Stomach (tissue), 9 donors: Measurements from ENCODE around the gene RANBP3. TPM values are rescaled to one million over a fixed set of nuclear protein-coding genes. Genes with fewer than 3 reads are reported as not detected.

Experiments
- DNase-seq, 2 donors: peaks; one replicate each; pipeline versions ENCODE4 v3.0.0 to v3.0.0-alpha.2; 2013 to 2019
- H3K27ac ChIP-seq, 5 donors: fragments of 200-600 bp in 4 of 5; sonication (generic) in 4 of 5; one replicate each; pipeline ENCODE4 v1.5.1; 2013 to 2019; ENCODE audit warnings: mild to moderate bottlenecking in 1 of 5, moderate library complexity in 1 of 5
- H3K27me3 ChIP-seq, 3 donors: fragments of 200-600 bp; sonication (generic); one replicate each; pipeline ENCODE4 v1.5.1; 2017 to 2019; ENCODE audit warnings: mixed run types in 1 of 3
- H3K36me3 ChIP-seq, 4 donors: fragments of 200-600 bp; sonication (generic); 1 replicate in 3 of 4; 2 replicates in 1 of 4; pipeline ENCODE4 v1.5.1; 2016 to 2019
- H3K4me1 ChIP-seq, 4 donors: fragments of 200-600 bp; sonication (generic); one replicate each; pipeline ENCODE4 v1.5.1; 2016 to 2019
- H3K4me3 ChIP-seq, 4 donors: fragments of 200-600 bp; sonication (generic) in 3 of 4; one replicate each; pipeline ENCODE4 v1.5.1; 2016 to 2019; ENCODE audit warnings: mild to moderate bottlenecking in 1 of 4
- H3K9me3 ChIP-seq, 4 donors: fragments of 200-600 bp; sonication (generic); one replicate each; pipeline ENCODE4 v1.5.1; 2016 to 2019
- CTCF ChIP-seq, 7 experiments: fragments of 450-650 bp in 4 of 7; fragments of 200-600 bp in 3 of 7; sonication (generic) in 3 of 7; IDR thresholded peaks; one replicate each; pipeline ENCODE4 v1.5.1; 2016 to 2019; ENCODE audit warnings: antibody characterized with exemption in 7 of 7, control low read depth in 2 of 7, mild to moderate bottlenecking in 1 of 7
- EP300 ChIP-seq: sonication (generic); formaldehyde crosslinking; IDR thresholded peaks from one replicate; pipeline ENCODE4 v1.6.1; 2017; ENCODE audit warnings: antibody characterized with exemption
- POLR2A ChIP-seq, 4 donors: fragments of 450-650 bp; IDR thresholded peaks; one replicate each; pipeline ENCODE4 v1.6.1; 2016; ENCODE audit warnings: antibody characterized with exemption in 4 of 4, control low read depth in 2 of 4, mild to moderate bottlenecking in 1 of 4, moderate library complexity in 1 of 4
- POLR2AphosphoS5 ChIP-seq, 3 donors: sonication (generic); formaldehyde crosslinking; IDR thresholded peaks; one replicate each; pipeline ENCODE4 v1.6.1; 2016; ENCODE audit warnings: antibody characterized with exemption in 3 of 3
- WGBS, 5 donors: extraction: QIAGEN DNeasy Blood & Tissue Kit in 3 of 5; methylation state at CpG; one replicate each; pipeline versions ENCODE4 v1.1.5 to v1.1.7; 2013 to 2018; 5-methylcytosine and 5-hydroxymethylcytosine counted together
- intact Hi-C: fragments of 100-400 bp; cut with DNase I; formaldehyde crosslinking; loops from one replicate; pipeline ENCODE4 v1.15.1; 2023; ENCODE audit warnings: low total_unique reads
- polyA plus RNA-seq, 3 donors: library from polyadenylated mRNA; stranded (reverse); fragments of 200-250 nt; gene quantifications; one replicate each; pipeline ENCODE4 v1.2.3, GENCODE V29; 2013
- total RNA-seq, 5 donors: library from RNA; depleted of rRNA; stranded (reverse); fragments of >200 nt; gene quantifications; one replicate each; pipeline versions ENCODE4 v1.1.0 to v1.2.3, GENCODE V29; 2014 to 2016
- donor health status: healthy with polysubstance abuse.
- donor health status: Bipolar disorder and iron deficiency.
- donor health status: healthy.

Gene RANBP3
- total and polyA plus RNA-seq, 8 donors = 27.7 to 235 (median 39.2) TPM

GRCh38 chr19:6023085-6023682 lies 45.2 kb upstream of the RANBP3 start:
- no peaks in the 10 kb centered on the region for H3K27me3 ChIP-seq
- peaks cover 4 to 26% (median 19%) of the 10 kb centered on the region in 4 donors for H3K36me3 ChIP-seq
- peaks cover 18 to 37% (median 29%) of the 10 kb centered on the region in 4 donors for H3K4me1 ChIP-seq
- no peaks in the 10 kb centered on the region for H3K9me3 ChIP-seq
- no peak for DNase-seq
- intact Hi-C loops = loop anchor here (5.0 kb wide), 1 partner anchor 36 kb away; no protein-coding TSS in a partner anchor
- H3K27ac ChIP-seq = peak overlapping the region; percentile 5 to 73 (median 42)
- TF ChIP-seq CTCF (IDR thresholded peaks at IDR 0.05) (no peak), POLR2AphosphoS5 (IDR thresholded peaks at IDR 0.05) (no peak), POLR2A (IDR thresholded peaks at IDR 0.05) (no peak), EP300 (no peak)
- WGBS, 5 donors = 66 to 77% (median 74%) methylated on average over 21 of the region's 21 CpGs
- no peak overlapping the region for H3K4me3 ChIP-seq

GRCh38 chr19:6022570-6023064 lies 44.7 kb upstream of the RANBP3 start:
- peak overlapping the region in 4 of 5 donors; percentile 37 to 73 (median 51) for H3K27ac ChIP-seq
- peaks cover 18 to 37% (median 29%) of the 10 kb centered on the region in 4 donors for H3K4me1 ChIP-seq
- intact Hi-C loops = loop anchor here (5.0 kb wide), 1 partner anchor 35 kb away; no protein-coding TSS in a partner anchor
- H3K27me3 ChIP-seq = no peaks in the 10 kb centered on the region
- no peak for DNase-seq
- peaks cover 4 to 23% (median 18%) of the 10 kb centered on the region in 4 donors for H3K36me3 ChIP-seq
- no peak overlapping the region for H3K4me3 ChIP-seq
- no peaks in the 10 kb centered on the region for H3K9me3 ChIP-seq
- 64 to 77% (median 68%) methylated on average over 12 to 16 of the region's 16 CpGs for WGBS, 5 donors
- TF ChIP-seq POLR2AphosphoS5 (IDR thresholded peaks at IDR 0.05) = no peak
- peak in 1 of 7 experiments; percentile 26 for TF ChIP-seq CTCF (IDR thresholded peaks at IDR 0.05)
- no peak for TF ChIP-seq POLR2A (IDR thresholded peaks at IDR 0.05)
- TF ChIP-seq EP300 = no peak

- TF ChIP-seq CTCF (IDR thresholded peaks at IDR 0.05) (peak in 5 of 7 experiments; percentile 64 to 89 (median 78)), POLR2AphosphoS5 (IDR thresholded peaks at IDR 0.05) (peak in 1 of 3 donors; percentile 52), POLR2A (IDR thresholded peaks at IDR 0.05) (no peak)
- intact Hi-C loops = loop anchor here (5.0 kb wide), 1 partner anchor 35 kb away; no protein-coding TSS in a partner anchor
- Histone ChIP-seq H3K4me1 (peaks cover 18 to 37% (median 29%) of the 10 kb centered on the region in 4 donors), H3K9me3 (no peaks in the 10 kb centered on the region), H3K4me3 (no peak overlapping the region), H3K27ac (peak overlapping the region in 4 of 5 donors; percentile 14 to 73 (median 51)), H3K27me3 (no peaks in the 10 kb centered on the region), H3K36me3 (peaks cover 4 to 17% (median 13%) of the 10 kb centered on the region in 4 donors)
- 38 to 52% (median 42%) methylated on average over 29 of the region's 29 CpGs for WGBS, 5 donors
- DNase-seq = peak; percentile 89 to 93
Observed at GRCh38 chr19:6021878-6022569, 44.1 kb upstream of the RANBP3 start.
